Natural killer cell treated with Interleukin-12 subunit alpha and Interleukin-12 subunit beta and Interleukin-15 and Interleukin-18, amount 100 ng/mL, for 72 hours (primary cell): ENCODE measurements around the gene TMC8. TPM values are rescaled to one million over a fixed set of nuclear protein-coding genes. Genes with fewer than 3 reads are reported as not detected.

Source experiments
- ATAC-seq, 2 donors: fragments of 150-1000 bp; cut with Tn5 transposase in 1 of 2; sonication (Bioruptor Pico), chemical (Tn5 transposase) in 1 of 2; 2 replicates each; pipeline ENCODE4 v1.10.0; 2021
- DNase-seq: peaks from one replicate; pipeline ENCODE4 v3.0.0; 2022; ENCODE audit warnings: low spot score
- H3K27ac Mint-ChIP-seq, 2 donors: 1 replicate in 1 of 2; 2 replicates in 1 of 2; pipeline ENCODE4 v1.8.0; 2022; ENCODE audit warnings: mixed read lengths in 2 of 2, mild to moderate bottlenecking in 1 of 2, moderate library complexity in 1 of 2
- H3K27me3 Mint-ChIP-seq, 2 donors: 1 replicate in 1 of 2; 2 replicates in 1 of 2; pipeline ENCODE4 v1.8.0; 2022; ENCODE audit warnings: mixed read lengths in 2 of 2
- H3K36me3 Mint-ChIP-seq: one replicate; pipeline ENCODE4 v1.8.0; 2022; ENCODE audit warnings: mixed read lengths
- H3K4me1 Mint-ChIP-seq, 2 donors: 1 replicate in 1 of 2; 2 replicates in 1 of 2; pipeline ENCODE4 v1.8.0; 2022; ENCODE audit warnings: low read depth in 2 of 2, mixed read lengths in 2 of 2, mild to moderate bottlenecking in 1 of 2
- H3K4me3 Mint-ChIP-seq: one replicate; pipeline ENCODE4 v1.8.0; 2022; ENCODE audit warnings: mixed read lengths
- H3K9me3 Mint-ChIP-seq: 2 replicates; pipeline ENCODE4 v1.8.0; 2022; ENCODE audit warnings: mixed read lengths
- total RNA-seq, 2 donors: library from RNA; stranded (reverse); gene quantifications; one replicate each; pipeline ENCODE4 v1.2.3, GENCODE V29; 2022

The TMC8 gene
- total RNA-seq, 2 donors from 2014 or later: 87.1 to 209 TPM

GRCh38 chr17:78104540-78104941 lies 26.0 kb upstream of the TMC8 start:
- Mint-ChIP-seq H3K27ac (no peak overlapping the region), H3K9me3 (no peaks in the 10 kb centered on the region), H3K4me1 (peaks cover 0 to 2% of the 10 kb centered on the region in 2 donors), H3K36me3 (no peaks in the 10 kb centered on the region), H3K4me3 (no peak overlapping the region), H3K27me3 (no peaks in the 10 kb centered on the region)
- ATAC-seq: no peak
- DNase-seq: no peak

GRCh38 chr17:78105101-78105500 lies 25.5 kb upstream of the TMC8 start:
- ATAC-seq (no peak), DNase-seq (no peak)
- no peak overlapping the region for H3K4me3 Mint-ChIP-seq
- H3K27ac Mint-ChIP-seq: no peak overlapping the region
- H3K4me1 Mint-ChIP-seq: peaks cover 0 to 2% of the 10 kb centered on the region in 2 donors
- H3K36me3 Mint-ChIP-seq: no peaks in the 10 kb centered on the region
- no peaks in the 10 kb centered on the region for H3K27me3 Mint-ChIP-seq
- no peaks in the 10 kb centered on the region for H3K9me3 Mint-ChIP-seq

- no peak overlapping the region for H3K4me3 Mint-ChIP-seq
- no peak overlapping the region for H3K27ac Mint-ChIP-seq
- no peaks in the 10 kb centered on the region for H3K9me3 Mint-ChIP-seq
- peaks cover 1 to 3% of the 10 kb centered on the region in 2 donors for H3K4me1 Mint-ChIP-seq
- no peak for ATAC-seq
- H3K36me3 Mint-ChIP-seq: no peaks in the 10 kb centered on the region
- no peaks in the 10 kb centered on the region for H3K27me3 Mint-ChIP-seq
- DNase-seq: no peak
These were observed 25.0 kb upstream of the TMC8 start for GRCh38 chr17:78105551-78105950.

- H3K27me3 Mint-ChIP-seq: no peaks in the 10 kb centered on the region
- H3K9me3 Mint-ChIP-seq: no peaks in the 10 kb centered on the region
- no peak for ATAC-seq
- DNase-seq: no peak
- H3K27ac Mint-ChIP-seq: no peak overlapping the region
- H3K4me1 Mint-ChIP-seq: peaks cover 3 to 6% of the 10 kb centered on the region in 2 donors
- no peaks in the 10 kb centered on the region for H3K36me3 Mint-ChIP-seq
- H3K4me3 Mint-ChIP-seq: no peak overlapping the region
These were observed 24.4 kb upstream of the TMC8 start for GRCh38 chr17:78106211-78106610.

- ATAC-seq (no peak), DNase-seq (no peak)
- no peak overlapping the region for H3K4me3 Mint-ChIP-seq
- no peaks in the 10 kb centered on the region for H3K27me3 Mint-ChIP-seq
- H3K9me3 Mint-ChIP-seq: no peaks in the 10 kb centered on the region
- peaks cover 6 to 7% of the 10 kb centered on the region in 2 donors for H3K4me1 Mint-ChIP-seq
- H3K36me3 Mint-ChIP-seq: peaks cover 2% of the 10 kb centered on the region
- peak overlapping the region in 1 of 2 donors; percentile 49 for H3K27ac Mint-ChIP-seq
These were observed 23.1 kb upstream of the TMC8 start for GRCh38 chr17:78107457-78107856.

GRCh38 chr17:78107976-78108725 lies 22.4 kb upstream of the TMC8 start:
- Mint-ChIP-seq H3K27ac (peak overlapping the region in 1 of 2 donors; percentile 49), H3K9me3 (no peaks in the 10 kb centered on the region), H3K27me3 (no peaks in the 10 kb centered on the region), H3K4me1 (peaks cover 11% of the 10 kb centered on the region in 2 donors), H3K36me3 (peaks cover 5% of the 10 kb centered on the region), H3K4me3 (no peak overlapping the region)
- DNase-seq (no peak), ATAC-seq (no peak)

GRCh38 chr17:78108726-78109488 lies 21.7 kb upstream of the TMC8 start:
- Mint-ChIP-seq H3K4me3 (no peak overlapping the region), H3K27me3 (no peaks in the 10 kb centered on the region), H3K9me3 (no peaks in the 10 kb centered on the region), H3K36me3 (peaks cover 5% of the 10 kb centered on the region), H3K27ac (peak overlapping the region in 1 of 2 donors; percentile 59), H3K4me1 (peaks cover 18 to 19% of the 10 kb centered on the region in 2 donors)
- no peak for DNase-seq
- ATAC-seq: no peak

GRCh38 chr17:78109489-78109761 lies 21.1 kb upstream of the TMC8 start:
- Mint-ChIP-seq H3K27me3 (no peaks in the 10 kb centered on the region), H3K4me3 (no peak overlapping the region), H3K36me3 (peaks cover 5% of the 10 kb centered on the region), H3K9me3 (no peaks in the 10 kb centered on the region), H3K4me1 (peaks cover 23 to 24% of the 10 kb centered on the region in 2 donors), H3K27ac (no peak overlapping the region)
- ATAC-seq (no peak), DNase-seq (no peak)

GRCh38 chr17:78110363-78111015 lies 20.1 kb upstream of the TMC8 start:
- H3K4me3 Mint-ChIP-seq: no peak overlapping the region
- no peaks in the 10 kb centered on the region for H3K27me3 Mint-ChIP-seq
- DNase-seq (no peak), ATAC-seq (no peak)
- H3K27ac Mint-ChIP-seq: peak overlapping the region; percentile 47 to 73
- peaks cover 5% of the 10 kb centered on the region for H3K36me3 Mint-ChIP-seq
- peaks cover 28 to 30% of the 10 kb centered on the region in 2 donors for H3K4me1 Mint-ChIP-seq
- H3K9me3 Mint-ChIP-seq: no peaks in the 10 kb centered on the region

- Mint-ChIP-seq H3K27me3 (no peaks in the 10 kb centered on the region), H3K9me3 (no peaks in the 10 kb centered on the region), H3K27ac (peak overlapping the region; percentile 47 to 73), H3K4me1 (peaks cover 28 to 30% of the 10 kb centered on the region in 2 donors), H3K4me3 (no peak overlapping the region), H3K36me3 (peaks cover 5% of the 10 kb centered on the region)
- DNase-seq: peak; percentile 16
- no peak for ATAC-seq
These were observed 19.4 kb upstream of the TMC8 start for GRCh38 chr17:78111016-78111726.

GRCh38 chr17:78111727-78112517 lies 18.6 kb upstream of the TMC8 start:
- Mint-ChIP-seq H3K9me3 (no peaks in the 10 kb centered on the region), H3K36me3 (peaks cover 5% of the 10 kb centered on the region), H3K4me1 (peaks cover 29 to 30% of the 10 kb centered on the region in 2 donors), H3K27ac (peak overlapping the region; percentile 87 to 91), H3K4me3 (no peak overlapping the region), H3K27me3 (no peaks in the 10 kb centered on the region)
- DNase-seq: peak; percentile 55
- no peak for ATAC-seq

- Mint-ChIP-seq H3K9me3 (no peaks in the 10 kb centered on the region), H3K27me3 (no peaks in the 10 kb centered on the region), H3K4me3 (peak overlapping the region; percentile 36), H3K4me1 (peaks cover 31 to 34% of the 10 kb centered on the region in 2 donors), H3K27ac (peak overlapping the region; percentile 87 to 91), H3K36me3 (peaks cover 5% of the 10 kb centered on the region)
- peak; percentile 81 for DNase-seq
- ATAC-seq: peak; percentile 58 to 68
These were observed 17.8 kb upstream of the TMC8 start for GRCh38 chr17:78112518-78113471.
